Measurements from ENCODE around the gene ASB18.

ASB18 gene

GRCh38 chr2:236240228-236240990 is 23.8 kb downstream of the ASB18 start:
- ATAC-seq, result no peak

- no peak for ATAC-seq
Observed at GRCh38 chr2:236239276-236240065, 24.7 kb downstream of the ASB18 start.

GRCh38 chr2:236238751-236239150 is 25.5 kb downstream of the ASB18 start:
- ATAC-seq, result no peak

GRCh38 chr2:236237468-236238190 is 26.6 kb downstream of the ASB18 start:
- no peak for ATAC-seq

GRCh38 chr2:236236559-236237452 is 27.4 kb downstream of the ASB18 start:
- no peak for ATAC-seq

- no peak for ATAC-seq
Observed at GRCh38 chr2:236229186-236229585, 35.0 kb downstream of the ASB18 start.

GRCh38 chr2:236223675-236224074 is 40.5 kb downstream of the ASB18 start:
- ATAC-seq, result no peak

GRCh38 chr2:236221798-236222197 is 42.4 kb downstream of the ASB18 start:
- no peak for ATAC-seq

- no peak for ATAC-seq
Observed at GRCh38 chr2:236219411-236219810, 44.8 kb downstream of the ASB18 start.

- no peak for ATAC-seq
Observed at GRCh38 chr2:236217926-236218325, 46.3 kb downstream of the ASB18 start.

GRCh38 chr2:236216711-236217110 is 47.5 kb downstream of the ASB18 start:
- no peak for ATAC-seq

GRCh38 chr2:236215761-236216333 is 48.4 kb downstream of the ASB18 start:
- ATAC-seq, result no peak

- ATAC-seq, result no peak
Observed at GRCh38 chr2:236215196-236215595, 49.0 kb downstream of the ASB18 start.

- no peak for ATAC-seq
Observed at GRCh38 chr2:236214376-236214995, 49.7 kb downstream of the ASB18 start.

- no peak for ATAC-seq
Observed at GRCh38 chr2:236211296-236211695, 52.9 kb downstream of the ASB18 start.

- no peak for ATAC-seq
Observed at GRCh38 chr2:236210536-236210935, 53.7 kb downstream of the ASB18 start.

GRCh38 chr2:236209996-236210395 is 54.2 kb downstream of the ASB18 start:
- no peak for ATAC-seq

- ATAC-seq, result no peak
Observed at GRCh38 chr2:236209535-236209934, 54.7 kb downstream of the ASB18 start.

- no peak for ATAC-seq
Observed at GRCh38 chr2:236208019-236208926, 55.9 kb downstream of the ASB18 start.

GRCh38 chr2:236207472-236207871 is 56.7 kb downstream of the ASB18 start:
- ATAC-seq, result no peak

Measured in activated CD4-positive, CD25-positive, alpha-beta regulatory T cell treated with anti-CD3 and anti-CD28 coated beads, Interleukin-2, amount 50 U/mL, for 24 hours (primary cell).